MCF 10A (cell line): ENCODE data around the gene SMIM44. TPM values are rescaled to one million over a fixed set of nuclear protein-coding genes. Genes with fewer than 3 reads are reported as not detected.

Source experiments
- BruUV-seq: library from RNA; stranded (reverse); fragments of 400-500 nt; replicated peaks from 2 replicates; lab custom pipeline; 2021; lab: Mats Ljungman, UMichigan
- CTCF ChIA-PET: fragments of 300-600 bp; sonication (Branson Sonifier 250); formaldehyde crosslinking; extraction: SDS; loops from one replicate; lab custom pipeline; 2021; ENCODE audit warnings: antibody characterized with exemption, inconsistent platforms; lab: Yijun Ruan, JAX
- POLR2A ChIA-PET: fragments of 300-600, 350-650 bp; sonication (Branson Sonifier 250); formaldehyde crosslinking; extraction: SDS; loops from one replicate; lab custom pipeline; 2020; ENCODE audit warnings: antibody characterized with exemption, inconsistent platforms; lab: Yijun Ruan, JAX
- DNase-seq: peaks from one replicate; pipeline ENCODE4 v3.0.0-alpha.2; 2018; ENCODE audit not compliant: unreplicated experiment
- H3K27ac Mint-ChIP-seq: one replicate; pipeline ENCODE4 v1.8.0; 2022; ENCODE audit warnings: mild to moderate bottlenecking, low read depth, mixed read lengths; ENCODE audit not compliant: unreplicated experiment
- H3K27me3 Mint-ChIP-seq: one replicate; pipeline ENCODE4 v1.8.0; 2022; ENCODE audit warnings: mixed read lengths; ENCODE audit not compliant: insufficient read depth, unreplicated experiment
- H3K36me3 Mint-ChIP-seq: one replicate; pipeline ENCODE4 v1.8.0; 2022; ENCODE audit warnings: mild to moderate bottlenecking, moderate library complexity, mixed read lengths; ENCODE audit not compliant: insufficient read depth, unreplicated experiment
- H3K4me1 Mint-ChIP-seq: one replicate; pipeline ENCODE4 v1.8.0; 2022; ENCODE audit warnings: mixed read lengths; ENCODE audit not compliant: insufficient read depth, unreplicated experiment
- H3K4me3 Mint-ChIP-seq: one replicate; pipeline ENCODE4 v1.8.0; 2022; ENCODE audit warnings: mild to moderate bottlenecking, moderate library complexity, mixed read lengths; ENCODE audit not compliant: unreplicated experiment
- H3K9me3 Mint-ChIP-seq: one replicate; pipeline ENCODE4 v1.8.0; 2022; ENCODE audit warnings: mixed read lengths; ENCODE audit not compliant: unreplicated experiment
- CTCF ChIP-seq: fragments of 200-600 bp; IDR thresholded peaks from one replicate; pipeline ENCODE4 v1.8.0; 2022; ENCODE audit warnings: antibody characterized with exemption, mild to moderate bottlenecking; ENCODE audit not compliant: unreplicated experiment
- intact Hi-C: fragments of 100-400 bp; cut with micrococcal nuclease; formaldehyde crosslinking; loops from 2 replicates; pipeline ENCODE4 v1.14.1; 2022
- total RNA-seq: library from RNA; stranded (reverse); gene quantifications from 2 replicates; pipeline ENCODE4 v1.2.3, GENCODE V29; 2022

SMIM44 gene
- total RNA-seq, 1 experiment from 2014 or later = not detected

DNA sequence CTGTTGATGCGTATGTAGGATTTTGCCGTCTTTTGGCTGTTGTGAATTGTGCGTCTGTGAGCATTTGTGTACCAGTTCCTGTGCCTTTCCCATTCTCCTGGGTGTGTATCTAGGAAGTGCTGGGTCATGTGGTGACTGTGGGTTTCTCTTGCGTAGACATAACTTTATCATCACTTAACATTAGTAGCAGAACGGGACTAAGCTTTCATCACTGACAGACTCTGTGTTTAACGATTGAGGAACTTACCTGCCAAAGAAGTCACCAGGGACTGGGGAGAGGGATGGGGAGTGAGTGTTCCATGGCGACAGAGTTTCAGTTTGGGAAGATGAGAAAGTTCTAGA, 37.8 kb upstream of the SMIM44 start:
- no peak for DNase-seq
- no peak for TF ChIP-seq CTCF
- BruUV-seq = no TSS peak
- intact Hi-C loops = no loop called here
- H3K4me3 Mint-ChIP-seq = peak overlapping the region; percentile 50
- no peaks in the 10 kb centered on the region for H3K9me3 Mint-ChIP-seq
- peaks cover 28% of the 10 kb centered on the region for H3K36me3 Mint-ChIP-seq
- H3K27ac Mint-ChIP-seq = peak overlapping the region; percentile 87
- H3K27me3 Mint-ChIP-seq = no peaks in the 10 kb centered on the region
- POLR2A ChIA-PET = no interaction called here
- H3K4me1 Mint-ChIP-seq = peaks cover 11% of the 10 kb centered on the region
- CTCF ChIA-PET = interaction anchor here (0.6 to 2.2 kb wide), 5 partner anchors 18 to 1295 kb away, joined by 3 to 5 read pairs (median 4); partner anchors contain the start of gene TEKTIP1

DNA sequence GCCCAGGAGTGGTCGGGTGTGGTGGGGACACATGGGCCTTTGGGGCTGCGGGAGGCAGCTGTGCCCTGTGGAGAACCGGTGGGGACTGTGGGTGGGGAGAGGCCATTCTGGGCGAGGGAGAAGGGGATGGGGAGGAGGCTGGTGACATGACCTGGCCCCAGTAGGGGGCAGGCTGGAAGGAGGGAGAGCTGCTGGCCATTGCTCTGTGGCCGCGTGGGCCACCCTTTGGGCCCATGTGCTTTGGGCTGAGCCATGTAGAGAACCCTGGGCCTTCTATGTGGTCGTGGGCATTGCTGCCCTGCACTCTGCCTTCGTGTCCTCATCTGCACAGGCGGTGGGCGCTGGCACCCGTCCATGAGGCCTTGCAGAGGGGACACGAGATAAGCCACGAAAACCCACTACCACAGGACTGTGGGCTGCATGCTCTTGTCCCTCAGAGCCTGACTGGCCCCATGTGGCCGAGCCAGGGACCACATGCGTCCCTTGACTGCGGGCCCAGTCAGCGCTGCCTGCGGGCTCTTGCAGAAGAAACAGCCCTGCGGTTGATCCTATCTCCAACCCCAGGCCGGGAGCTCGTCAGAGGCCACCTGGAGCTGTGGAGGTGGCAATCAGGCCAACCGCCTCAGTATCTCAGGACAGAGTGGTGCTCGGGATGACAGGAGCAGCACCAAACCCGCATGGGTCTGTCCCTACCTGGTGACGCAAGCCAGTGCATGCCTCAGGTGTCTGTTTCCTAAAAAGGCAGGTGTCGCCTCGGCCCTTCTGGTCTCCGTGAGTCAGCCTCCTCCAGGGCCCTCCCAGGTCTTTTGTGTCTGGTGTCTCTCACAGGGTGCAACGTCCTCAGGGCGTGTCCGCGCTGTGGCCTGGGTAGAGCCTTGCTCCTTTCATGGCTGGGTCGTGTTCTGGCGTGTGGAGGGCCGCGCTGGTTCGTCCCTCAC, 37.2 kb upstream of the SMIM44 start:
- Mint-ChIP-seq H3K4me3 (peak overlapping the region; percentile 50), H3K27ac (peak overlapping the region; percentile 87), H3K4me1 (peaks cover 11% of the 10 kb centered on the region), H3K27me3 (no peaks in the 10 kb centered on the region), H3K9me3 (no peaks in the 10 kb centered on the region), H3K36me3 (peaks cover 28% of the 10 kb centered on the region)
- no TSS peak for BruUV-seq
- intact Hi-C loops = no loop called here
- ChIA-PET CTCF (interaction anchor here (0.5 to 2.2 kb wide), 4 partner anchors 19 to 1469 kb away, joined by 3 to 5 read pairs (median 4); partner anchors contain the start of gene TEKTIP1), POLR2A (interaction anchor here (0.6 kb wide), 1 partner anchor 20 kb away, joined by 3 read pairs; the partner anchor contains the start of gene DOHH)
- peak; percentile 81 for DNase-seq
- TF ChIP-seq CTCF = peak; percentile 9

GRCh38 chr19:3519126-3519525, 35.9 kb upstream of the SMIM44 start:
- no peak for DNase-seq
- Mint-ChIP-seq H3K4me1 (peaks cover 11% of the 10 kb centered on the region), H3K4me3 (no peak overlapping the region), H3K9me3 (no peaks in the 10 kb centered on the region), H3K36me3 (peaks cover 25% of the 10 kb centered on the region), H3K27ac (no peak overlapping the region), H3K27me3 (no peaks in the 10 kb centered on the region)
- TF ChIP-seq CTCF = no peak
- intact Hi-C loops = no loop called here
- ChIA-PET CTCF (interaction anchor here (0.6 to 2.2 kb wide), 2 partner anchors 8 to 20 kb away, joined by 3 to 5 read pairs; partner anchors contain the start of gene TEKTIP1), POLR2A (interaction anchor here (0.6 kb wide), 1 partner anchor 725 kb away, joined by 4 read pairs; no protein-coding TSS in a partner anchor)
- no TSS peak for BruUV-seq

DNA sequence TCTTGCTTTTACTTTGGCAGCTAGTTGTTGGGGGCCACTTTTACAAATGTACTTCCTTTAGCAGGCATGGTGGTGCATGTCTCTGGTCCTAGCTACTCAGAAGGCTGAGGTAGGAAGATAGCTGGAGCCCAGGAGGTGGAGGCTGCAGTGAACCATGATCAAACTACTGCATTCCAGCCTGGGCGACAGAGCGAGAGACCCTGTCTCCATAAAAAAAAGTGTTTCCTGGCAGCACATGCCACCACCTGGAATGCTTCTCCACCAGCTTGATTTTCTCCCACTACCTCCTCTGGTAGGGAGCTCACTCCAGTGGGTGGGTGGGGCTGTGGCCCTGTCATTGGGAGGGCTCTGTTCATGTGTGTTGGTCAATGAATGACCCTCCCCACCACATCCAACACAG, 35.4 kb upstream of the SMIM44 start:
- no peak for TF ChIP-seq CTCF
- peaks cover 24% of the 10 kb centered on the region for H3K36me3 Mint-ChIP-seq

More for the DNA sequence above, 35.4 kb upstream of the SMIM44 start:
- BruUV-seq = no TSS peak
- H3K27ac Mint-ChIP-seq = no peak overlapping the region
- H3K27me3 Mint-ChIP-seq = no peaks in the 10 kb centered on the region
- DNase-seq = no peak
- H3K4me1 Mint-ChIP-seq = peaks cover 11% of the 10 kb centered on the region
- POLR2A ChIA-PET = interaction anchor here (0.6 kb wide), 1 partner anchor 725 kb away, joined by 4 read pairs; no protein-coding TSS in a partner anchor
- no peaks in the 10 kb centered on the region for H3K9me3 Mint-ChIP-seq
- H3K4me3 Mint-ChIP-seq = no peak overlapping the region
- CTCF ChIA-PET = interaction anchor here (0.6 to 2.2 kb wide), 4 partner anchors 7 to 46 kb away, joined by 3 to 5 read pairs (median 3); partner anchors contain the start of gene TEKTIP1
- intact Hi-C loops = no loop called here
